ENCODE measurements around the gene NDUFA5.
A peak's percentile ranks its signal among the peaks of the same experiment; 100 is the strongest.

NDUFA5 gene

GRCh38 chr7:123557398-123558288 lies at the start of gene NDUFA5:
TSS of gene NDUFA5 (minus strand) at chr7:123557818. CDS start at chr7:123557795, 23 bp downstream.
- DNase-seq, result peak; percentile 93

GRCh38 chr7:123604739-123605138 lies 47.1 kb upstream of the NDUFA5 start:
- DNase-seq, result no peak

GRCh38 chr7:123602648-123603047 lies 45.0 kb upstream of the NDUFA5 start:
- DNase-seq, result no peak

DNA sequence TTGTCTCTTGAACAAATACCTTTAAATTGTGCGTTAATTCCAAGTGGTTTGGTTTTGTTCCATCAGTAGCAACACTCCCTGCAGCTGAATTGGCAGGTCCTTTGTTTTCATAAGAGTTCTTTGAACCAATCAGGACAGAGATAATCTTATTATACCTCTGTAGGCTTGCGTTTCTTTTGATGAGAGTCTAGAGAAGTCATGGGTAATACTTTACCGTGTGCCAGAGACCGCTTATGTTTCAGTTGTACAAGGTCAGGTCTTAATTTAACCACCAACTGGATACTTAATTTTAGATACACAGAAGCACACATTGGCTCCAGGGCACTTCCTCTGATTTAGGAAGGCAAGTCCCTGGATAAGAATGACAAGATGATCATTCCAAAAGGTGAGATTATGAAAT lies 43.9 kb upstream of the NDUFA5 start, which contains the start of gene ASB15:
ASB15 (plus strand) TSS at position 292 of the 400 bp plus-strand sequence. CDS start 12,682 bp downstream, outside the sequence.
- DNase-seq, result no peak

DNA sequence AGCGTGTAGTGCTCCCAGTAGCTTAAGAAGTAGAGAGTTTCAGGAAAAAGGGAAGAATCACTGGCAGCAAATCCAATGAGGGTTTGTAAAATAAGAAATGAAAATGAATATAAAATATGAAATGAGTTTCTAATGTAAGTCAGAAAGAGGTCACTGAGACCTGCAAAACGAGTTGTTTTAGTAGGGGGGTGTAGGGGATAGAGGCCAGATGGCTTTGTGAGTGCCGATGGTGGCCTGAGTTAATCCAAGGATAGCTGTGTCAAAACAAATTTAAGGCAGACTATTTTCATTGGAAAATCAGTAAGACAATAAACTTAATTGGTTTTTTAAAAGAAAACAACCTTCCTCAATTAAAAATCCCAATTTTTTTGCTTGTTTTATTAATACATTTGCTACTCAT lies 43.3 kb upstream of the NDUFA5 start:
- no peak for DNase-seq

DNA sequence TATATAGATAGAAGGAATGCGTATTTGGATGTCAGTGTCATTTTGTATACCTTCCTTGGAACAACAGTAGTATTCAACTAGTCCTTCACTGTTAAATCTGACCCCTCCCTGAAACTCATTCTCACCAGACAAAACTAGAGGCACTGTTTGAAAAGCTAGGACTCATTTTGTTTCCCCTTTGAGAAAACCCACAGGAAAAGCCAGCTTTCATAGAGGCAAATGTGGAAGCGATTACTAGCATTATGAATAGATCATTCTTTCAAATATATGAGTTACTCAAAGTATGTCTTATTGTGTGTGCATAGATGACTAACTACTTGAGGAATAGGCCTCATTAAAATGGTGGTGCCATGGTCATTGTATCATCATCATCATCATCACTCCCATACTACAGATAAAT lies 42.1 kb upstream of the NDUFA5 start:
- no peak for DNase-seq

DNA sequence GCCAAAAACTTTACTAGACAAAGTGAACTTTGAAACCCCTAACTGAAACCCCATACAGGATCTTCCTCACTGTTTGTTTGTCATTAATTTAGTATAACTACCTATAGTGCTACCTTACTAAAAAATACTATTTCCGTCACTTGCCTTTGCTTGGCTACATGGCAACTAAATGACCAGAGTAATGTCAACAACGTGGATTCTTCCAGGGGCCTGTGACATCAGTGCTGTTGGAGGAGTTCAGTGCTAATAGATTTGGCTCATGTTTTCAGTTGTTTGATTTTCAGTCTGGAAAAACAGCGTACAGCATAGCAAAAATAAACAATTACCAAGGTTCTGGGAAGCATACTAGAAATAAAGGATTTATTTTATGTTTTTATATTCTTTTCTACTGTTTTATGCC lies 41.0 kb upstream of the NDUFA5 start:
- no peak for DNase-seq

DNA sequence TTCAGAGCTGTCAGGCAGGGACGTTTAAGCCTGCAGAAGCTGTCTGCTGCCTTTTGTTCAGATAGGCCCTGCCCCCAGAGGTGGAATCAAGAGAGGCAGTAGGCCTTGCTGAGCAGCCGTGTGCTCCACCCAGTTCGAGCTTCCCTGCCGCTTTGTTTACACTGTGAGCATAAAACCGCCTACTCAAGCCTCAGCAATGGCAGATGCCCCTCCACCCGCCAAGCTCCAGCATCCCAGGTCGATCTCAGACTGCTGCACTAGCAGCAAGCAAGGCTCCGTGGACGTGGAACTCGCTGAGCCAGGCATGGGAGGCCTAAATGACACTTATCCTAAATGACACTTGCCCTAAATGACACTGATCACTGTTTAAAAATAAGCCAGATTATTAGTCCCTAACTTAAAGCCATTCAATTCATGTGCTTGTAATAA lies 37.2 kb upstream of the NDUFA5 start:
- no peak for DNase-seq

GRCh38 chr7:123588376-123588775 lies 30.8 kb upstream of the NDUFA5 start:
- DNase-seq, result no peak

DNA sequence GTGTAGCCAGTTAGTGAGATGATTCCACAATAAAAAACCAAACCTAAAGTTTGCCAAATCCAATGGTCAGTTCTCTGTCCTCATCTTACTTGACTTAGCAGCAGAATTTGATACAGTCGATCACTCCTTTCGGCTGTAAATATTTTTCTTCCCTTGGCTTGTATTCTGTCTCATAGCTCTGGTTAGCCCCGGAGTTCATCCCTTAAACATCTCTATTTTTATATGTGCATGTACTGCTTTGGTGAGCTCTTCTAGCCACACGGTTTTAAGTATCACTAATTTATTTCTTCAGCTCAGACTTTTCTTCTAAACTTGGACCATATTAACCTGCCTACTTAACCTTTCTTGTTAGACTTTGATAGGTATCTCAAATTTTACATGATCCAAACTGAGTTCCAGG lies 26.2 kb upstream of the NDUFA5 start:
- DNase-seq, result no peak

GRCh38 chr7:123581162-123581459 lies 23.5 kb upstream of the NDUFA5 start:
- DNase-seq, result no peak

- no peak for DNase-seq
Measured at GRCh38 chr7:123580406-123581161, 23.0 kb upstream of the NDUFA5 start.

- no peak for DNase-seq
Measured at GRCh38 chr7:123579416-123579815, 21.8 kb upstream of the NDUFA5 start.

- no peak for DNase-seq
Measured at GRCh38 chr7:123573896-123574467, 16.4 kb upstream of the NDUFA5 start.

GRCh38 chr7:123573341-123573740 lies 15.7 kb upstream of the NDUFA5 start:
- DNase-seq, result no peak

DNA sequence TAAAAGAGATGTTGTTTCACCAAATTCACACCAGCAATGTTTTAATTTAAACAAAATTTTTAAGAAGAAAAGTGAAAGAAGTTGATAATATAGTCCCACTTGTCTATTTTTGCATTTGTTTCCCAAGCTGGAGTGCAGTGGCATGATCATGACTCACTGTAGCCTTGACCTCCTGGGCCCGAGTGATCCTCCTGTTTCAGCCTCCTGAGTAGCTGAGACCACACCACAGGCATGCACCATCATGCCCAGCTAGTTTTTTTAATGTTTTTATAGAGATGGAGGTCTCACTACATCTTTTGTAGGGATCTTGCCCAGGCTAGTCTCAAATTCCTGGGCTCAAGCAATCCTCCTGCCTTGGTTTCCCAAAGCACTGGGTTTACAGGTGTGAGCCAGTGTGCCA lies 14.1 kb upstream of the NDUFA5 start:
- DNase-seq, result no peak

DNA sequence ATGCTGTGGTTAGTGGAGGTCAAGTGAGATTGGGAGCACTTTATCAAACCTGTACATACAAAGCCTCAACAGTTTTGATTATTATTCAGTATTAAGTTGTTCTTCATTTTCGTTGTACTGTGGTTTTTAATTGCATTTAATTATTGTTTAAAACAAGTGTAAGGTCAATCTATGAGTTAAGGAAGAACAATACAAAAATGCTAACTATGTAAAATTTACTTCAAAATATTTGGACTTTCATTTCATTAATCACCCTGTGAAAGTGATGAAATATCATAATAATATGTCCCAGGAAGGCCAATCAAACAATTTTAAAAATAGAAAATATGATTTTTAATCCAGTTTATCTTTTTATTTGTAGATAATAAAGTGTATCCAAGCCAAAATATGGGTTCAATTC lies 13.6 kb upstream of the NDUFA5 start:
- DNase-seq, result no peak

GRCh38 chr7:123570390-123571182 lies 13.0 kb upstream of the NDUFA5 start:
- no peak for DNase-seq

DNA sequence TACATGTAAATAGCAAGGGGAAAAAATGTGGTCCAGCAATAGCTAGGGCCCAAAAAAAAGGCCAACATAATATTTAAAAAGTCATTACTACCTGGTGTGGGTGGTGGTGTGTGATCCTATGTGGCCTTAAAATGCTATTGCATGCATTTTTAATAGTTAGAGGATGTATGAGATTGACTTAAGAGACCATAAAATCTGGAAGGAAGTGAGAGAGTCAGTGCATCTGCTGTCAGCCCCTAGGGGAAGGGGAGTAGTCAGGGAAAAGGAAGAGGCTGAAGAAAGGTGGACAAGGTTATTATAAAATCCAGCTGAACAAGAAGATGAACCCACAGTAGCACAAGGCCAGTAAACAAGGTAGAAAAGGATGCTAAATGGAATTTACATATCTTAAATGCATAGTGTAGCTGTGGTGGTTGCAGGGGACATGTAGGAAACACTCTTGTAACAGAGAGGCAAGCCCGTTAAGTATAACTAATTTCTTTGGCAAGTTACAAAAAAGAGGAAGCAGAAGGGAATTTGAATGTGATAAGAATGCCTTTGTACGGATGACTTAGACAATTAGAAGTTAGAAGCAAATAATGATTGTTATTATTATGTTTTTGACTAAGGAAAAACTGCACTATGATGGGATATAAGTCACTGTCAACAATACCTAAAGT lies 11.9 kb upstream of the NDUFA5 start:
- no peak for DNase-seq

GRCh38 chr7:123562121-123562520 lies 4.5 kb upstream of the NDUFA5 start:
- DNase-seq, result no peak

DNA sequence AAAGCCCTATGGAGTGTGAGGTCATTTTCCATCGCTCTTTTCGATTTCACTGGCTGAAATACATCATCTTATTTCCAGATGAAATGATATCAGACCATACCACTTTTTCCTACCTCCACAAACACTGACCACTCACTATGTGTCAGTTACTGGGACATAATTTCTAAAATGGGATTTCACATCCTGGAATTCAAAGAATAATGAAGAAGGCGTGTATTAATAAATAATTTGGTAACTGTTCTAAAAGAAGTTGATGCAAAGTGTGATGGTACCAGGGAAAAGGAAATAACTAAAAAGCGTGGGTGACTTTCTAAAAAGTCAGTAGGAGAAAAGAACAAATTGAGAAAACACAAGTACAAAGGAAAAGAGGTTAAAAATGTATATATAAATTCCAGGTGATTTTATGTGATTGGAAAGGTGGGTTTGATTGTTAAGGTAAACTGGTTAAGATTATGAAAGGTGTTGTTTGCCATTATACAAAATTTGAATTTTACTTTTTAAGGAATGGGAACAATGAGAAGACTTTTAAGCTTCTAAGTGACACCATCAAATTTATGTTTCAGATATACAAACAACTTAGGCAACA lies 764 bp upstream of the NDUFA5 start:
- no peak for DNase-seq

- DNase-seq, result no peak
Measured at GRCh38 chr7:123557016-123557397, 611 bp downstream of the NDUFA5 start.

All from activated effector memory CD4-positive, alpha-beta T cell treated with Interleukin-2 at 50 U/mL for 16 hours (primary cell).